ENCODE data around the gene SLC10A3.

The SLC10A3 gene

GRCh38 chrX:154439841-154440240 lies 50.6 kb downstream of the SLC10A3 start:
- no peak overlapping the region for H3K4me2 ChIP-seq (ENCODE audit: low read length)
- peaks cover 26% of the 10 kb centered on the region for H3K36me3 ChIP-seq (ENCODE audit: insufficient read depth, low read length)
- H2AFZ ChIP-seq (ENCODE audit: low read length): no peak overlapping the region
- TF ChIP-seq EZH2 (IDR thresholded peaks at IDR 0.05; ENCODE audit: borderline replicate concordance, low read length) (no peak), CTCF (IDR thresholded peaks at IDR 0.05; ENCODE audit: low read length) (no peak)
- no peaks in the 10 kb centered on the region for H3K9me3 ChIP-seq (ENCODE audit: low read length)
- H3K27me3 ChIP-seq (ENCODE audit: insufficient read depth, low read length): no peaks in the 10 kb centered on the region
- no peak overlapping the region for H3K4me3 ChIP-seq (ENCODE audit: low read depth, low read length, poor library complexity, severe bottlenecking)
- H3K27ac ChIP-seq (ENCODE audit: low read depth, low read length, poor library complexity, severe bottlenecking): no peak overlapping the region
- H3K9ac ChIP-seq (ENCODE audit: low read length): no peak overlapping the region
- peaks cover 7% of the 10 kb centered on the region; the same call in 1 of the 2 replicates for H3K79me2 ChIP-seq (ENCODE audit: insufficient read depth, low read length)
- H4K20me1 ChIP-seq (ENCODE audit: insufficient read depth, low read length): no peaks in the 10 kb centered on the region
- no peaks in the 10 kb centered on the region for H3K9me2 ChIP-seq (ENCODE audit: low read depth, low read length)
- no peaks in the 10 kb centered on the region for H3F3A ChIP-seq (ENCODE audit: insufficient read depth, low read length)
- H3K4me1 ChIP-seq (ENCODE audit: insufficient read depth, low read length, severe bottlenecking): peaks cover 31% of the 10 kb centered on the region

GRCh38 chrX:154437971-154438893 lies 52.2 kb downstream of the SLC10A3 start:
- no peak for TF ChIP-seq EZH2 (IDR thresholded peaks at IDR 0.05; ENCODE audit: borderline replicate concordance, low read length)
- no peak for TF ChIP-seq CTCF (IDR thresholded peaks at IDR 0.05; ENCODE audit: low read length)
- H3K4me1 ChIP-seq (ENCODE audit: insufficient read depth, low read length, severe bottlenecking): peaks cover 21% of the 10 kb centered on the region
- H3K9me3 ChIP-seq (ENCODE audit: low read length): no peaks in the 10 kb centered on the region
- H3F3A ChIP-seq (ENCODE audit: insufficient read depth, low read length): no peaks in the 10 kb centered on the region
- peaks cover 30% of the 10 kb centered on the region for H3K36me3 ChIP-seq (ENCODE audit: insufficient read depth, low read length)
- peak overlapping the region; percentile 96 for H3K4me2 ChIP-seq (ENCODE audit: low read length)
- H3K9me2 ChIP-seq (ENCODE audit: low read depth, low read length): no peaks in the 10 kb centered on the region
- H3K9ac ChIP-seq (ENCODE audit: low read length): peak overlapping the region; percentile 76
- H4K20me1 ChIP-seq (ENCODE audit: insufficient read depth, low read length): no peaks in the 10 kb centered on the region
- H3K27ac ChIP-seq (ENCODE audit: low read depth, low read length, poor library complexity, severe bottlenecking): no peak overlapping the region
- peak overlapping the region; percentile 81 for H3K4me3 ChIP-seq (ENCODE audit: low read depth, low read length, poor library complexity, severe bottlenecking)
- H3K27me3 ChIP-seq (ENCODE audit: insufficient read depth, low read length): no peaks in the 10 kb centered on the region
- no peak overlapping the region for H2AFZ ChIP-seq (ENCODE audit: low read length)
- H3K79me2 ChIP-seq (ENCODE audit: insufficient read depth, low read length): peaks cover 7% of the 10 kb centered on the region; the same call in 1 of the 2 replicates

Data from OCI-LY1 (cell line).